Activated CD8-positive, alpha-beta memory T cell treated with anti-CD3 and anti-CD28 coated beads for 48 hours (primary cell): ENCODE data around the gene ATP8A2.

Experiments
- DNase-seq, 3 experiments: peaks; one replicate each; pipeline ENCODE4 v3.0.0-alpha.2; 2020; ENCODE audit warnings: low read depth in 2 of 3, low spot score in 2 of 3

Gene ATP8A2

GRCh38 chr13:25380741-25381324 lies 9.1 kb downstream of the ATP8A2 start:
- DNase-seq, result no peak

- no peak for DNase-seq
Measured at GRCh38 chr13:25384758-25385410, 13.1 kb downstream of the ATP8A2 start.

DNA sequence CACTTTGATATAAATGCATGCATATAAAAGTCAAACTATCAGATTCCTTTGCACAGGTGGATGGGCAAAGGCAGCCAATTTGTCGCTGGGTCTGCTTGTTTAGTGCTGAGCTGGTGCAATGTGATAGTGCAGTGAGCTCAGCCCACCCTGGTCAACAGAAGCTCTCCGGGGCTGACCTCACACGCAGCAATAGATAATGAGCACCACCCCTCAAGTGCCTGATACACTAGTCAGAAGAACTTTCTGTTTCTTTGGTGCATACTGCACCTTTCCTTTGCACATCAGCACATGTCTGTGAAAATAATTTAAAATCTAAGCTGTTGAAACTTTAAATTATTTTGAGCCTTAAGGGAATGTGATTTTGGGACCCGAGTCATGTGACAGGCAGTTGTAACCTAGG lies 20.2 kb downstream of the ATP8A2 start:
- no peak for DNase-seq

GRCh38 chr13:25394402-25395060 lies 22.8 kb downstream of the ATP8A2 start:
- DNase-seq, result no peak

DNA sequence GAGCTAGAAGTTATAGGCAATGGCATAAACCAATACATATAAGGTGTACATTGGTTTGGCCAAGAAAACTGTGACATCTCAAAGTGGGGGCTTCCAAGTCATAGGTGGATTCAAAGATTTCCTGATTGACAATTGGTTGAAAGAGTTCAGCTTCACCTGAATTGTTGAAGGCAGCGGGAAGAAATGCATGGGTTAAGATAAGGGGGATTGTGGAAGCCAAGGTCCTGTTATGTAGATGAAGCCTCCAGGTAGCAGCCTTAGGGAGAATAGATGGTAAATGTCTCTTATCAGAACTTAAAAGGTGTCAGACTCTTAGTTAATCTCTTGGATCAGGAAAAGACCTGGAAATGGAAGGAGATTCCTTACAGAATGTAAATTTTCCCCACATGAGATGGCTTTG lies 26.0 kb downstream of the ATP8A2 start:
- DNase-seq, result no peak

DNA sequence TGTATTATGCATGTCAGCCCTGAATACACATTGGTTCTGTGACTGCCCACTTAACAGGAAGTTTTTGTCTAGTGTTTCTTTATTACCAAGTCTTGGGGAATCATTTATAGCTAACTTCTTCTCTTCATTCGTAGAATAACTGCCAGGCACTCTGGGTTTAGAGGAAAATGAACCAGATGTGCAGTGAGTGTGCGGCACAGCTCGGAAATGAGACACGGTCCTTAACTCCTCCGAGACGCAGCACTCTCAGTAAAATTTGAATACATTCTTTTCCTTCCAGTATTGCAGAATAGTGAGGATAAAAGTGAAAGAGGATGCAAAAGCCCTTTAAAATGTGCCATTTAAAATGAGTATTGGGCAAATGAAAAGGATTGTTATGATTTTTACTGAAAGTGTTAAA lies 29.2 kb downstream of the ATP8A2 start:
- DNase-seq, result no peak

GRCh38 chr13:25401958-25402357 lies 30.2 kb downstream of the ATP8A2 start:
- DNase-seq, result no peak

- no peak for DNase-seq
Measured at GRCh38 chr13:25406377-25406776, 34.6 kb downstream of the ATP8A2 start.

- no peak for DNase-seq
Measured at GRCh38 chr13:25409938-25410337, 38.2 kb downstream of the ATP8A2 start.

DNA sequence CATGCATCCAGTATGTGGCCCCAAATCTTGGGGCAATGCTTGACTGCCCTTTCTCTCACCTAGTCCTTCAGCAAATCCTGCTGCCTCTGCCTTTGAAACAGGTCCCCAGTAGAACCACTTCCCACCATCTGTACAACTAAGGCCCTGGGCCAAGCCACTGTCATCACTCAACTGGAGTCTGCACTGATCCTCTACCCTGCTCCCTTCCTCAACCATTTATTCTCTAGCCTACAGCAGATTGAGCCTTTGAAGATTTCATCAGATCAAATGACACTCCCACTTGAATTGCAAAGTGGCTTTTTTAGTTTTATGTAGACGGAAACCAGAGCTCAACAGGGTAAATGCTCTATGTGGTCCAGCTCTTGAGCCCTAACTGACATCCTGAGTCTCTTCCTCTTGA lies 43.5 kb downstream of the ATP8A2 start:
- DNase-seq, result no peak

DNA sequence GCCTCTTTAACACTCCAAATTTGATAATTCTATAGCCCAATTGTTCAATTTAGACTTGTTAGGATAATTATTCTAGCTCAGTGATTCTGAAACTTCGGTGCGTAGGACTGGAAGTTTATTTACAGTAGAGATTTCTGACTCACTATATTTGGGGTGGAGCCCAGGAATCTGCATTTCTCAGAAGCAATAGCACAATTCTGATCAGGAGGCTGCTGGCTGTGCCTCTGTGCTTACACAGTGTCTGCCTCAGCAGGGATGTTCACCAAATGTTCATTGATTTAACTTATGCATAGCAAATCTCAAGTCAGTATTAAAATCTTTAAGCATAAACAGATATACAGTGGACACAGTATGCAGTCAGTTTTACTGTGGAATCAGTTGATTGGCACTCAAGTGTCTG lies 45.8 kb downstream of the ATP8A2 start:
- no peak for DNase-seq

- DNase-seq, result no peak
Measured at GRCh38 chr13:25420161-25420560, 48.4 kb downstream of the ATP8A2 start.

- DNase-seq, result no peak
Measured at GRCh38 chr13:25421612-25422011, 49.8 kb downstream of the ATP8A2 start.

DNA sequence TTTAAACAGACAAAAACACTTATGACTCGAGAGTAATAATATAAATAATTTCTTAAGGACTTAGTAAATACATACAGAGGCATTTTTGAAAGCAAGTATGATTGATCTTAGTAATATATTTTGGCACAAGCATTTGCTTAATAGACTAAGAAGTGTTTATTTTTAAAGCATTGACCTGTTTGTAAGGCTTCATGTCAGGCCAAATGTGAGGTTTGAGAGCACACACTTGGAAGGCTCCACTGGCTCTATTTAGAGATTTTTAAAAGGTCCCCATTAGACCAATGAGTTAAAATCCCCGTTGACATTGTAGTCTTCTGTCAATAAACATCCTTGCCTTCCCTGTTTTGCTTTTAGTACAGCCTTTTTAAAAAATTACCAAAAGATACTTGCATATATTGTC lies 50.4 kb downstream of the ATP8A2 start:
- DNase-seq, result no peak

GRCh38 chr13:25423831-25424230 lies 52.1 kb downstream of the ATP8A2 start:
- no peak for DNase-seq

DNA sequence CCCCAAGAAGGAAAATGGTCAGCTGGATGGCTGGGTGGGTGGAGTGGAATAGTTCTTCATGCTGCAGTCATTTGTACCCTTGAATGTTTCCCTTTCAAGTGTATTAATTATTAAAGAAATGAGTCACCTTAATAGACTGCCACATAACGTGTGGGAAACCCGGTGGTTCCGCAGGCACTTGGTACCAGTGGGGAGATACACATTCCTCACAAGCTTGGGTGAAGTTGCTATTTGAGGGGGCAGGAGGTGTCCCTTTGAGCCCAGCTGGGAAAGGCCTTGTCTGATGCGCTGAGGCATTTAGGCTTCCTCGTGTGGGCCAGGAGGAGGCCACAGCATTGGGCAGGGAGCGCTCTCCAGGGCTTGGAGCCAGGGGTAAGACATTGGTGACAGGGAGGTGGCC lies 57.7 kb downstream of the ATP8A2 start:
- no peak for DNase-seq

- no peak for DNase-seq
Measured at GRCh38 chr13:25432691-25433090, 60.9 kb downstream of the ATP8A2 start.

- no peak for DNase-seq
Measured at GRCh38 chr13:25440061-25440460, 68.3 kb downstream of the ATP8A2 start.

DNA sequence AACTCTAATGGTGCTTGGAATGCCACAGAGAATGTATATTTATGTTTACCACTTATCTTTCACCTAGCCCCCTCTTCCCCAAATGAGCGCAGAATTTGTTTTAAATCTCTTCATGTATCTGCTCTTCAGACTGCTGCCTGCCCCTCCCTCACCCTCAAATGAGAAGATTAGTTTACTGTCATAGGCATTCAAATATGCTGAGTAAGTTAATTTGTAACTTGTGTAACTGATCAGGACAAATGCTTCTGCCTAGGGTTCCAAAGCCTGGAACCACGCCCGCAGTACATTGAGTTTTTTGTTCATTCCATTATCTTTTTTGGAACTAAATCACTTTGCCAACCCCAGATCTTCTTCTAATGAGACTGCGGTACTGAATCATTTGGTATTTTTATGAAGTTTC lies 74.5 kb downstream of the ATP8A2 start:
- no peak for DNase-seq

- DNase-seq, result no peak
Measured at GRCh38 chr13:25447396-25447795, 75.6 kb downstream of the ATP8A2 start.

GRCh38 chr13:25453850-25454365 lies 82.1 kb downstream of the ATP8A2 start:
- no peak for DNase-seq

DNA sequence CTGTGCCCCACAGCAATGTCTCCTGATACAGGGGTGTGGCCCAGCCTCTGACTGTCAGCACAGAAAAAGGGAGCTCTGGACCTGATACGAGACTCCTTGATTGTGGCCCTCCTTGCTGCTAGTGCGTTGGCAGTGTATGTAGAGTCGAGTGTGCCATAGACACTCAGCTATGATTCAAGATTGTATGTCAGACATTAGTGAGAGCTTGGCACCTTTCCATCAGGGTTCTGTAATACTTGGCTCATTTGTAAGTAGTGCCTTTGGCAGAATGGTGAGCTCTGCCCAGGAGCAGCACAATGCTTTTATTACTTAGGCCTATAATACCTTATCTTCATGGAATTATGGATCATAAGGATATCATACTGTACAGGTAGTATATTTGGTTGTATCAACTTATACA lies 83.4 kb downstream of the ATP8A2 start:
- DNase-seq, result no peak

- no peak for DNase-seq
Measured at GRCh38 chr13:25457566-25457965, 85.8 kb downstream of the ATP8A2 start.
